ENCODE results near the gene PRKCG.

Gene PRKCG

DNA sequence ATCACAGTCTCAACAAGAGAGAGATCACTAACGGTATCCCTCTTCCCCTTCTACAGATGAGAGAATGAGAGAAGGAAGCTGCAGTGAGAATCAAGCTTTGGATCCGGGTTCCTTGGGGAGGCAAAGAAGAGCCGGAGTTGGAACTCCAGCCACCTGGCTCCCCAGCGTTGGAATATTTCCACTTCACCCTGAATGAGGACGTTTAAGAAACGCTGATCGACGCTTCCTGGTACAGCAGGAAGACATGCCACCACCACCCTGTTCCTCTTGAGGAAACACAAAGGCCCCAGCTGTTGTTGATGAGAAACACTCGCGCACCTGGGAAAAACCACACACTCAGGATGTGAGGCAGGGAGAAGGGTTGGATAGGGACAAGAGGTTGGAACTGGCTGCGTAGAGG, 69.4 kb downstream of the PRKCG start:
- Histone ChIP-seq H3K4me1 (ENCODE audit: control insufficient read depth, insufficient read depth, low read length) (peaks cover 3% of the 10 kb centered on the region), H3K9me3 (ENCODE audit: control insufficient read depth, insufficient read depth, low read length) (no peaks in the 10 kb centered on the region), H3K9ac (ENCODE audit: low read depth, low read length) (no peak overlapping the region), H3K36me3 (ENCODE audit: control insufficient read depth, insufficient read depth, low read length) (no peaks in the 10 kb centered on the region), H3K27me3 (ENCODE audit: control insufficient read depth, insufficient read depth, low read length) (no peaks in the 10 kb centered on the region), H3K4me3 (ENCODE audit: low read depth, low read length) (no peak overlapping the region)

DNA sequence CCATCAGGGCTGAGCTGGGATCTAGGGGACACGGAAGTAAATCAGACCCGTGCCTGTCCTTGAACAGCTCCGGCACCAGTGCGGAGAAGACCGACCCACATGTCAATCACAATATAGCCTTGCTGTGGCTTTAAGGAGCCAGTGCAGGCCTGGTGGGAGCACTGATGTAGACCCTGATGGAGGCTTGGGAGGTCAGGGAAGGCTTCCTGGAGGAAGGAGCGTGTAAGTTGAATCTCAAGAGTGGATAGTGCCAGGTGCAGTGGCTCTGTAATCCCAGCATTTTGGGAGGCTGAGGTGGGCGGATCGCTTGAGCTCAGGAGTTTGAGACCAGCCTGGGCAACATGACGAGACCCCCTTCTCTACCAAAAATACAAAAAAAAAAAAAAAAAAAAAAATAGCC, 70.0 kb downstream of the PRKCG start:
- no peaks in the 10 kb centered on the region for H3K9me3 ChIP-seq (ENCODE audit: control insufficient read depth, insufficient read depth, low read length)
- no peak overlapping the region for H3K4me3 ChIP-seq (ENCODE audit: low read depth, low read length)
- no peaks in the 10 kb centered on the region for H3K27me3 ChIP-seq (ENCODE audit: control insufficient read depth, insufficient read depth, low read length)

DNA sequence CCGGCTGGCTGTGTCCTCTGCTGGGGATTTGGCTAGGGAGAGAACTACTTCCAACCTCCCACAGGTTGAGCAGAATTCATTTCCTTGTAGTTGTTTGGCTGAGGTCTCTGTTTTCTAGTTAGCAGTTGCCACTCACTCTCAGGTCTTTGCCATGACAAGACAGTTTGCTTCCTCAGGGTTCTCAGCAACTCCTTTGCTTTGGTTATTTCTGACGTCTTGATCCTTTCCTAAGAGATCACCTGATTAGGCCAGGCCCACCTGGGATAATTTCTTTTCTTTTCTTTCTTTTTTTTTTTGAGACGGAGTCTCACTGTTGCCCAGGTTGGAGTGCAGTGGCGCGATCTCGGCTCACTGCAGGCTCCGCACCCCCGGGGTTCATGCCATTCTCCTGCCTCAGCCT, 71.4 kb downstream of the PRKCG start:
- Histone ChIP-seq H3K27me3 (ENCODE audit: control insufficient read depth, insufficient read depth, low read length) (no peaks in the 10 kb centered on the region), H3K9ac (ENCODE audit: low read depth, low read length) (no peak overlapping the region), H3K36me3 (ENCODE audit: control insufficient read depth, insufficient read depth, low read length) (no peaks in the 10 kb centered on the region), H3K9me3 (ENCODE audit: control insufficient read depth, insufficient read depth, low read length) (no peaks in the 10 kb centered on the region), H3K4me1 (ENCODE audit: control insufficient read depth, insufficient read depth, low read length) (peaks cover 5% of the 10 kb centered on the region), H3K4me3 (ENCODE audit: low read depth, low read length) (no peak overlapping the region)

More for the DNA sequence above, 70.0 kb downstream of the PRKCG start:
- Histone ChIP-seq H3K36me3 (ENCODE audit: control insufficient read depth, insufficient read depth, low read length) (no peaks in the 10 kb centered on the region), H3K4me1 (ENCODE audit: control insufficient read depth, insufficient read depth, low read length) (peaks cover 5% of the 10 kb centered on the region), H3K9ac (ENCODE audit: low read depth, low read length) (no peak overlapping the region)

All from iPS-15b (cell line).